Endothelial cell of umbilical vein (primary cell): ENCODE results near the gene NDST4. TPM values are rescaled to one million over a fixed set of nuclear protein-coding genes. Genes with fewer than 3 reads are reported as not detected.

ENCODE experiments used
- BruUV-seq: library from RNA; stranded (reverse); fragments of 400-500 nt; replicated peaks from 2 replicates; lab custom pipeline; 2021; lab: Mats Ljungman, UMichigan
- CTCF ChIA-PET: fragments of 300-600, 350-600 bp; sonication (Branson Sonifier 250); formaldehyde crosslinking; loops from one replicate; lab custom pipeline; 2021; ENCODE audit warnings: antibody characterized with exemption, inconsistent platforms; lab: Charles Lee
- POLR2A ChIA-PET: fragments of 300-600, 350-600 bp; sonication (Branson Sonifier 250); formaldehyde crosslinking; loops from one replicate; lab custom pipeline; 2021; ENCODE audit warnings: antibody characterized with exemption, inconsistent platforms; lab: Charles Lee
- DNase-seq: peaks from one replicate; pipeline ENCODE4 v3.0.0-alpha.2; 2011; ENCODE audit warnings: low read depth, low spot score
- FAIRE-seq: peaks from 2 replicates; lab custom pipeline; 2011; peaks lifted over from hg19 to GRCh38; lab: Jason Lieb, UNC
- H2AFZ ChIP-seq: 2 replicates; pipeline ENCODE4 v1.6.0; 2012; ENCODE audit warnings: low read depth, low read length, control low read depth, inconsistent platforms
- H3K27ac ChIP-seq: 2 replicates; pipeline ENCODE4 v1.5.1; 2011; ENCODE audit warnings: low read depth, mild to moderate bottlenecking, control low read depth, low read length, moderate library complexity; ENCODE audit not compliant: insufficient read depth
- H3K27me3 ChIP-seq, 2 experiments: 2 replicates each; pipeline versions ENCODE4 v1.6.0 to v1.6.1; 2011; ENCODE audit warnings: low read length in 2 of 2, mixed read lengths in 1 of 2; ENCODE audit not compliant: control insufficient read depth in 2 of 2, insufficient read depth in 2 of 2
- H3K36me3 ChIP-seq, 2 experiments: 2 replicates in 1 of 2; 3 replicates in 1 of 2; pipeline ENCODE4 v1.5.1; 2011; ENCODE audit warnings: low read length in 2 of 2, mild to moderate bottlenecking in 1 of 2, moderate library complexity in 1 of 2; ENCODE audit not compliant: control insufficient read depth in 2 of 2, insufficient read depth in 2 of 2; ENCODE audit errors: extremely low read depth in 1 of 2
- H3K4me1 ChIP-seq: 3 replicates; pipeline ENCODE4 v1.5.1; 2011; ENCODE audit warnings: mild to moderate bottlenecking, low read length; ENCODE audit not compliant: control insufficient read depth, insufficient read depth; ENCODE audit errors: extremely low read depth
- H3K4me2 ChIP-seq: 2 replicates; pipeline ENCODE4 v1.6.1; 2011; ENCODE audit warnings: low read length, control low read depth, mixed read lengths; ENCODE audit not compliant: insufficient read depth
- H3K4me3 ChIP-seq, 3 experiments: fragments of 200-600 bp in 1 of 3; sonication (generic), shearing (Covaris generic) in 1 of 3; replicated peaks in 1 of 3; 2 replicates each; pipeline ENCODE4 v1.5.1; 2011 to 2016; ENCODE audit warnings: control low read depth in 3 of 3, low read length in 3 of 3, mild to moderate bottlenecking in 2 of 3, inconsistent platforms in 1 of 3, low read depth in 1 of 3, moderate library complexity in 1 of 3; ENCODE audit not compliant: insufficient read depth in 1 of 3
- H3K79me2 ChIP-seq: 2 replicates; pipeline ENCODE4 v1.6.0; 2012; ENCODE audit warnings: low read length, inconsistent platforms; ENCODE audit not compliant: control insufficient read depth, insufficient read depth
- H3K9ac ChIP-seq: replicated peaks from 2 replicates; pipeline ENCODE3; 2011; ENCODE audit warnings: low read length, control low read depth; ENCODE audit not compliant: insufficient read depth; ENCODE audit errors: extremely low read depth
- H3K9me1 ChIP-seq: replicated peaks from 3 replicates; pipeline ENCODE4 v1.6.0; 2011; ENCODE audit warnings: mild to moderate bottlenecking, low read length; ENCODE audit not compliant: control insufficient read depth, insufficient read depth; ENCODE audit errors: extremely low read depth
- H3K9me3 ChIP-seq: replicated peaks from 2 replicates; pipeline ENCODE4 v1.5.1; 2012; ENCODE audit warnings: low read length, inconsistent platforms; ENCODE audit not compliant: control insufficient read depth, insufficient read depth
- H4K20me1 ChIP-seq: replicated peaks from 2 replicates; pipeline ENCODE3; 2011; ENCODE audit warnings: mild to moderate bottlenecking, low read length; ENCODE audit not compliant: control insufficient read depth, insufficient read depth; ENCODE audit errors: extremely low read depth
- EZH2 ChIP-seq: IDR thresholded peaks from 2 replicates; pipeline ENCODE4 v1.6.1; 2012; ENCODE audit warnings: borderline replicate concordance, low read depth, mild to moderate bottlenecking, moderate library complexity, low read length, inconsistent platforms; ENCODE audit not compliant: severe bottlenecking
- FOS ChIP-seq: IDR thresholded peaks from 2 replicates; pipeline ENCODE4 v1.6.1; 2011; ENCODE audit warnings: mild to moderate bottlenecking, low read length, moderate library complexity, borderline replicate concordance; ENCODE audit not compliant: insufficient read depth
- GATA2 ChIP-seq: IDR thresholded peaks from 2 replicates; pipeline ENCODE4 v1.7.0; 2011; ENCODE audit warnings: low read depth, mild to moderate bottlenecking, moderate library complexity, mixed read lengths, low read length; ENCODE audit not compliant: insufficient read length, insufficient read depth
- JUN ChIP-seq: IDR thresholded peaks from 2 replicates; pipeline ENCODE4 v1.6.1; 2011; ENCODE audit warnings: borderline replicate concordance, low read depth; ENCODE audit not compliant: insufficient read length, insufficient read depth
- MYC ChIP-seq: IDR thresholded peaks from one replicate; pipeline ENCODE4 v1.6.1; 2011; ENCODE audit warnings: mild to moderate bottlenecking, low read depth, low read length
- POLR2A ChIP-seq: IDR thresholded peaks from 2 replicates; pipeline ENCODE4 v1.6.1; 2012; ENCODE audit warnings: low read depth, mild to moderate bottlenecking, control low read depth, low read length
- POLR2AphosphoS5 ChIP-seq: IDR thresholded peaks from 2 replicates; pipeline ENCODE4 v1.6.1; 2012; ENCODE audit warnings: low read depth, mild to moderate bottlenecking, control low read depth, low read length, moderate library complexity; ENCODE audit not compliant: insufficient read depth
- dilution Hi-C: fragments of 300-500 bp; cut with MboI; formaldehyde crosslinking; loops from one replicate; pipeline ENCODE4 v1.15.0; 2019; ENCODE audit warnings: low sequenced_read_pairs; ENCODE audit not compliant: extremely low pct_ligation_motif_present
- intact Hi-C: fragments of 100-400 bp; cut with micrococcal nuclease; formaldehyde crosslinking; loops from one replicate; pipeline ENCODE4 v1.10.0; 2022
- polyA plus RNA-seq, 4 experiments: library from polyadenylated mRNA; depleted of rRNA in 3 of 4; stranded (reverse) in 3 of 4; unstranded in 1 of 4; fragments of >200 nt; gene quantifications; 2 replicates each; pipeline versions ENCODE4 v1.2.1 to v1.2.3, GENCODE V29; 2011 to 2012; ENCODE audit warnings: missing spikeins in 1 of 4
- total RNA-seq: library from RNA; stranded (reverse); gene quantifications from 2 replicates; pipeline ENCODE4 v1.2.3, GENCODE V29; 2021
- TF ChIP-seq, protein P1 (sequence below): IDR thresholded peaks from 2 replicates; pipeline ENCODE4 v1.6.1; 2011; ENCODE audit not compliant: insufficient read depth, insufficient read length
- TF ChIP-seq, protein P2 (sequence below), 2 donors: IDR thresholded peaks; 1 replicate in 1 of 2; 2 replicates in 1 of 2; pipeline ENCODE4 v1.5.1; 2011; ENCODE audit warnings: low read length in 2 of 2, mild to moderate bottlenecking in 2 of 2, moderate library complexity in 2 of 2, control low read depth in 1 of 2, inconsistent platforms in 1 of 2, low read depth in 1 of 2; ENCODE audit not compliant: insufficient read depth in 1 of 2; ENCODE audit errors: extremely low read depth in 1 of 2

The NDST4 gene
- total and polyA plus RNA-seq, 2 donors (not counting 3 experiments of a cell fraction or from before 2014, with no cell fraction given): not detected

DNA sequence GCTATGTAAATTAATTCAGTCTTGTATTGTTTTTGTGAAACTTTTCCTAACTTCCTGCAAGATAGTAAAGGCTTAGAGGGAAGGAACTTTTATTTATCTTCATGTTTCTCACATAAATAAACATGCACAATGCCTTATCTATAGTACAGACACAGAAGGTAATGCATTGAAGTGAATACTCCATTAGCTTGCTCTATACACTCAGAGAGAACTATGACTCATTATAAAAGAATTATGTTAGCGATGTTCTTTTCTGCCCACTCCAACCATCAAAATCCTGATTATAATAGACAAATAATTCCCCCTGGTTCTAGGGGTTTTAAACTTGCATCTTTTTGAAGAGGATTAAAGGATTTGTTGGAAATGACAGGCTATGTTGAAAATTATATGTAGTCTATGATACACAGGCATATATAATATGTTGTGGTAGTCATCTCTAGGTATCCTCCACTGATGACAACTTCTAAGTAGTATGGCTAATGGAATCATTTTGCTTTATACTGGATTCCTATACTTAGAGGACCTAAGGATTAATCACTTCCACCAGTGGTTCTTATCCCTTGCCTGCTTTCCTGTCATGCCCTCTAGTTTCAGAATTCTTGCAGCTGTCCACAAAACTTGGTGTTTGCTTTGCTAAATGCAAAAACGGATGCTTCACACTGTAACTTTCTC is 115.7 kb downstream of the NDST4 start:
- dilution Hi-C loops: no loop called here
- FAIRE-seq: no peak
- BruUV-seq: no TSS peak
- ChIA-PET POLR2A (no interaction called here), CTCF (no interaction called here)
- intact Hi-C loops: no loop called here
- H3K4me3 ChIP-seq: no peak overlapping the region
- H3K9ac ChIP-seq: no peak overlapping the region
- H3K9me3 ChIP-seq: no peaks in the 10 kb centered on the region
- no peaks in the 10 kb centered on the region for H3K9me1 ChIP-seq
- H4K20me1 ChIP-seq: no peaks in the 10 kb centered on the region
- H2AFZ ChIP-seq: no peak overlapping the region
- peak; percentile 33 for TF ChIP-seq FOS
- TF ChIP-seq, protein P1, sequence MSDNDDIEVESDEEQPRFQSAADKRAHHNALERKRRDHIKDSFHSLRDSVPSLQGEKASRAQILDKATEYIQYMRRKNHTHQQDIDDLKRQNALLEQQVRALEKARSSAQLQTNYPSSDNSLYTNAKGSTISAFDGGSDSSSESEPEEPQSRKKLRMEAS: no peak
- H3K79me2 ChIP-seq: no peaks in the 10 kb centered on the region
- H3K4me1 ChIP-seq: no peaks in the 10 kb centered on the region
- no peak overlapping the region for H3K4me2 ChIP-seq
- no peak for DNase-seq
- no peaks in the 10 kb centered on the region for H3K36me3 ChIP-seq
- H3K27ac ChIP-seq: no peak overlapping the region
- no peaks in the 10 kb centered on the region for H3K27me3 ChIP-seq

DNA sequence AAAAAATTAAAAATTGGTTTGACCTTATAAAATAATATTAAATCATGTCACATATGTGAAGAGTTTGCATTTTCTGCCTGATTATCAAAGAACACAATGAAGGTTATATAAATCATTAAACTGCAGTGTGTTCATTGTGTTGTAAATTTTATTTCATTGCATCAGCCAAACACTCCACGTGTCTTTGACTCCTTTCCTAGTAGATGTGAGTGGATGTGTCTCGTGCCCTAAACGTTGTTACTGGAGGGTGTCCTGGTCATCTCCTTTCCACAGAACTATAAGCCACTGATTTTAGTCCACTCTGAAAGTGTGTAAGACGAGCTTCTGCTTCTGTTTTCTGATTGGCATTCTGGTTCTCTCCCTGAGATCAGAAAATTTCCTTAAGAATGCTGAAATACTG is 127.3 kb downstream of the NDST4 start:
- dilution Hi-C loops: no loop called here
- intact Hi-C loops: no loop called here
- no peak for DNase-seq
- Histone ChIP-seq H2AFZ (no peak overlapping the region), H3K4me3 (no peak overlapping the region), H3K9me1 (no peaks in the 10 kb centered on the region), H3K27ac (no peak overlapping the region), H3K9ac (no peak overlapping the region), H3K36me3 (no peaks in the 10 kb centered on the region), H3K4me1 (no peaks in the 10 kb centered on the region), H3K27me3 (no peaks in the 10 kb centered on the region), H3K4me2 (no peak overlapping the region), H4K20me1 (no peaks in the 10 kb centered on the region), H3K79me2 (no peaks in the 10 kb centered on the region), H3K9me3 (no peaks in the 10 kb centered on the region)
- CTCF ChIA-PET: no interaction called here
- TF ChIP-seq POLR2AphosphoS5 (no peak), POLR2A (no peak), GATA2 (no peak), JUN (no peak), FOS (no peak), EZH2 (no peak), MYC (no peak)
- TF ChIP-seq, protein P1: no peak
- TF ChIP-seq, protein P2, sequence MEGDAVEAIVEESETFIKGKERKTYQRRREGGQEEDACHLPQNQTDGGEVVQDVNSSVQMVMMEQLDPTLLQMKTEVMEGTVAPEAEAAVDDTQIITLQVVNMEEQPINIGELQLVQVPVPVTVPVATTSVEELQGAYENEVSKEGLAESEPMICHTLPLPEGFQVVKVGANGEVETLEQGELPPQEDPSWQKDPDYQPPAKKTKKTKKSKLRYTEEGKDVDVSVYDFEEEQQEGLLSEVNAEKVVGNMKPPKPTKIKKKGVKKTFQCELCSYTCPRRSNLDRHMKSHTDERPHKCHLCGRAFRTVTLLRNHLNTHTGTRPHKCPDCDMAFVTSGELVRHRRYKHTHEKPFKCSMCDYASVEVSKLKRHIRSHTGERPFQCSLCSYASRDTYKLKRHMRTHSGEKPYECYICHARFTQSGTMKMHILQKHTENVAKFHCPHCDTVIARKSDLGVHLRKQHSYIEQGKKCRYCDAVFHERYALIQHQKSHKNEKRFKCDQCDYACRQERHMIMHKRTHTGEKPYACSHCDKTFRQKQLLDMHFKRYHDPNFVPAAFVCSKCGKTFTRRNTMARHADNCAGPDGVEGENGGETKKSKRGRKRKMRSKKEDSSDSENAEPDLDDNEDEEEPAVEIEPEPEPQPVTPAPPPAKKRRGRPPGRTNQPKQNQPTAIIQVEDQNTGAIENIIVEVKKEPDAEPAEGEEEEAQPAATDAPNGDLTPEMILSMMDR (IDR thresholded peaks at IDR 0.05; ENCODE audit: extremely low read depth in 1 of 2, insufficient read depth in 1 of 2, low read depth in 1 of 2, low read length in 2 of 2): no peak
- POLR2A ChIA-PET: no interaction called here
- no TSS peak for BruUV-seq
- no peak for FAIRE-seq
